ENCODE measurements around the gene GLI2. TPM values are rescaled to one million over a fixed set of nuclear protein-coding genes. Genes with fewer than 3 reads are reported as not detected.
A peak's percentile ranks its signal among the peaks of the same experiment; 100 is the strongest.

The GLI2 gene
- total RNA-seq, 1 experiment from 2014 or later: 3.4 TPM

DNA sequence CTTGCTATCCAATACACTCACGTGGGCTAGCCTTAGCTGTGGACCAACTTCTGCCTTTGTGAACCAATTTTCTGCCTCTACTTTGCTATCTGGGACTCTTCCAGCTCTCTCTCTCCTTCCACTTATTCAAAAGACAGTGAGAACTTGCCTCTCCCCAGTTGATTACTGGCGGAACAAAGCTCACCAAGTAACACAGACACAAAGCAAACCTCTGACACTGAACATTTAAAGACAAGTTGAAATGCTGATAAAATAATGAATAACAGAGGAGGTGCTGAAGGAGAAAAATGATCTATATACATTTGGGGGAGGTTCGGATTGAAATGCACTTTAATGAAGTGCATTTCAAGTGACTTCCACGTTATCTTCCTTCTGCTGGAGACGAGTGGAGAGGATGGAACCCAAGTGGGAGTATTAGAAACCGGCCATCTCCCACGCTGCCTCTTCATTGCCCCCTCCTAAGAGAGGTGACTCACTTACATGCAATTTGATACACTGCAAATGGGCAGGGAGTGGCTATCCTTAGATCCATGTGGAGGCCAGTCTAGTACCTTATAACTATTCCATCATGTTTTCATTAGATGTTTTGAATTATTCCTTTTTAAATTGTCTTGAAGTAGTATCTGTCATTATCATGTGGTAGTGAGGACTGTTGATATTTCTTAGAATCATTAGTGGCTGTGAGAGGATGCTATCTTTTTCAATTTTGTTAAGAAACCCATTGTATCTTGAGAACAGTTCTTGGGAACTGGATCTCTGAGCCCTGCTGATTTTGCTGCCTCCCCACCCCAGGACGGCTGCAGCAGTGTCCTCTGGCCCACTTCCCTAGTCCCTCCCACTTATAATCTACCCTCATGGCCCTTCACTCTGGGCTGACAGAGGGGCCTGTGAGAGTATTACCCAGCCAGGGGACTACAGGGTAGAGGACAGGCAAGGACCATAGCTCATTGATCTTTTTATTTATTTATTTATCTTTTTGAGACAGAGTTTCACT lies 6.0 kb upstream of the GLI2 start:
- intact Hi-C loops (cut with micrococcal nuclease): no loop called here
- peak; percentile 37 for DNase-seq (ENCODE audit: low read depth, low spot score)
- Histone ChIP-seq H3K9me2 (ENCODE audit: insufficient read depth) (no peaks in the 10 kb centered on the region), H3K4me1 (ENCODE audit: control insufficient read depth in 1 of 2, insufficient read depth in 2 of 2, low read length in 2 of 2) (peaks cover 10 to 17% of the 10 kb centered on the region in 2 experiments), H3K4me3 (replicated peaks in 1 of 2; ENCODE audit: low read depth in 1 of 2, low read length in 2 of 2) (peak overlapping the region in 1 of 2 experiments; percentile 6; a peak in 2 of 4 replicates), H3K79me2 (ENCODE audit: insufficient read depth, low read length) (no peaks in the 10 kb centered on the region), H3K27ac (ENCODE audit: low read depth, low read length) (no peak overlapping the region), H3K9me3 (ENCODE audit: control insufficient read depth in 1 of 2, insufficient read depth in 1 of 2, low read depth in 1 of 2, low read length in 2 of 2) (no peaks in the 10 kb centered on the region), H3K4me2 (ENCODE audit: low read length) (peak overlapping the region; percentile 62), H3K36me3 (ENCODE audit: control insufficient read depth in 1 of 2, insufficient read depth in 2 of 2, low read length in 2 of 2) (no peaks in the 10 kb centered on the region; a peak in 1 of 4 replicates), H3K27me3 (ENCODE audit: insufficient read depth, low read length) (no peaks in the 10 kb centered on the region), H4K20me1 (ENCODE audit: insufficient read depth) (no peaks in the 10 kb centered on the region), H3K9ac (ENCODE audit: low read length) (0 out of 2 replicates have a peak overlapping the region, but pooled peaks have one; percentile 0), H2AFZ (ENCODE audit: low read depth, low read length, poor library complexity, severe bottlenecking) (peak overlapping the region; percentile 61)
- ChIA-PET CTCF (no interaction called here), RAD21 (ENCODE audit: low non-redundant PET in 1 of 2, low total read pairs in 2 of 2, uncharacterized antibody in 2 of 2, unreplicated experiment in 2 of 2) (no interaction called here), POLR2A (interaction anchor here (0.6 to 1.1 kb wide), 2 partner anchors 8 to 345 kb away, joined by 3 read pairs; no protein-coding TSS in a partner anchor)
- no TSS peak for BruUV-seq (replicated peaks)
- peak; percentile 98 for ATAC-seq
- TF ChIP-seq, protein P1, sequence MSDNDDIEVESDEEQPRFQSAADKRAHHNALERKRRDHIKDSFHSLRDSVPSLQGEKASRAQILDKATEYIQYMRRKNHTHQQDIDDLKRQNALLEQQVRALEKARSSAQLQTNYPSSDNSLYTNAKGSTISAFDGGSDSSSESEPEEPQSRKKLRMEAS (IDR thresholded peaks at IDR 0.05): peak; percentile 31; the same call in 1 of the 2 replicates
- TF ChIP-seq ZNF274 (IDR thresholded peaks at IDR 0.05; ENCODE audit: low read depth, low read length) (no peak), TCF7L2 (IDR thresholded peaks at IDR 0.05; ENCODE audit: borderline replicate concordance, extremely low read depth, insufficient read depth, insufficient read length) (no peak), EZH2 (IDR thresholded peaks at IDR 0.05) (no peak), EGR1 (IDR thresholded peaks at IDR 0.05; ENCODE audit: low read depth) (peak; percentile 49), JUND (IDR thresholded peaks at IDR 0.05) (peak; percentile 66), FOSL1 (IDR thresholded peaks at IDR 0.05; ENCODE audit: low read depth) (peak; percentile 69), REST (IDR thresholded peaks at IDR 0.05; ENCODE audit: low read depth) (no peak), ZBTB33 (IDR thresholded peaks at IDR 0.05; ENCODE audit: extremely low read depth, insufficient replicate concordance, low read length) (no peak), ELF1 (IDR thresholded peaks at IDR 0.05; ENCODE audit: borderline replicate concordance, low read depth) (no peak), SRF (IDR thresholded peaks at IDR 0.05; ENCODE audit: low read depth) (0 out of 2 replicates have a peak, but pooled peaks have one; percentile 24), SIN3A (IDR thresholded peaks at IDR 0.05; ENCODE audit: low read depth) (no peak), SP1 (IDR thresholded peaks at IDR 0.05; ENCODE audit: low read depth) (peak; percentile 40; the same call in 1 of the 2 replicates), ZFX (IDR thresholded peaks at IDR 0.05) (no peak), YY1 (IDR thresholded peaks at IDR 0.05; ENCODE audit: extremely low read depth, insufficient replicate concordance, low read depth, low read length) (no peak), CEBPB (IDR thresholded peaks at IDR 0.05; ENCODE audit: low read depth) (no peak), RAD21 (IDR thresholded peaks at IDR 0.05; ENCODE audit: low read depth) (no peak)
- TF ChIP-seq, protein P2, sequence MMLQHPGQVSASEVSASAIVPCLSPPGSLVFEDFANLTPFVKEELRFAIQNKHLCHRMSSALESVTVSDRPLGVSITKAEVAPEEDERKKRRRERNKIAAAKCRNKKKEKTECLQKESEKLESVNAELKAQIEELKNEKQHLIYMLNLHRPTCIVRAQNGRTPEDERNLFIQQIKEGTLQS (IDR thresholded peaks at IDR 0.05): no peak

Data from HCT116 (cell line).